ENCODE results near the gene KCNIP4.

Gene KCNIP4

DNA sequence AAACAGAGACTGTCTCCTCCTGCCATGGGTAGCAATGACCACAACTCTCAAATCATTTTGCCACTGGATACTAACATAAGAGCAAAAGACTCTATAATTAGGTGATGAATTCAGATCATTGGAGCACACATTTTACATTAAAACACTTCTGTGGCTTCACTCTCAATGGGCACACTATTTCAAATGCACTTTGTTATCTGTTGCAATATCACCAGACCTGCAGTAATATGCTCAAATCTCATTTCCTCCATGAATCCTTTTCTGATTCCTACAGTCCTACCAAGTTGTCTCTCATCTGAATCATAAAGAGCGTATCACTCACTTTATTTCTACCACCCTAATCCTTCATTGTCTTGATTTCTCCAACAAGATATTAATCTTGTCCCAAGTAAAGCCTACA is 302.8 kb downstream of the KCNIP4 start:
- TF ChIP-seq CTCF (IDR thresholded peaks at IDR 0.05): no peak

GRCh38 chr4:21641696-21642095 is 306.9 kb downstream of the KCNIP4 start:
- TF ChIP-seq CTCF (IDR thresholded peaks at IDR 0.05): no peak

DNA sequence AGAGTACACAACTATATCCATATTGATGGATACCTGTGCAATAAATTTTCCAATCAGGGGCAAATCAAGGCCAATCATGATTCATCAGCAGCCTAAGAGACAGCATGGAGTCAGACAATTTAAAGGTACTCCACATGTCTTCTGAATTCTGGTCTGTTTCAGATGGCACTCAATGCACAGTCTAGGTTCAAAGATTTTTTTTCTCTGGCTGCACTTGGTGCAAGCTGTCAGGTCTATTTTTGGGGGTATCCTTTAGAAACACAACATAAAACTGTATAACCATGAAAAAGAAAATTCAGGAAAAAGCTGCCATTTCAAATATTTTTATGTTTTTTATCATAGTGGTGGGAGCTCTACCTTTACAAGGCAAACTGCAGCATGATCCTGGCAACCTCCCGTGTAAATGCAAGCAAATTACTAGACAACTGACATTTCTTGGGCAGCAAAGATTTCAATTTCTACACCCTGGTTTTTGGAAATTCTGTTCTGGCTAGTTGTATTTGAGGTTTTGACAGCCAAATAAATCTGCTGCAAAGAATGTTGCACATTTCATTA is 310.3 kb downstream of the KCNIP4 start:
- no peak for TF ChIP-seq CTCF (IDR thresholded peaks at IDR 0.05)

DNA sequence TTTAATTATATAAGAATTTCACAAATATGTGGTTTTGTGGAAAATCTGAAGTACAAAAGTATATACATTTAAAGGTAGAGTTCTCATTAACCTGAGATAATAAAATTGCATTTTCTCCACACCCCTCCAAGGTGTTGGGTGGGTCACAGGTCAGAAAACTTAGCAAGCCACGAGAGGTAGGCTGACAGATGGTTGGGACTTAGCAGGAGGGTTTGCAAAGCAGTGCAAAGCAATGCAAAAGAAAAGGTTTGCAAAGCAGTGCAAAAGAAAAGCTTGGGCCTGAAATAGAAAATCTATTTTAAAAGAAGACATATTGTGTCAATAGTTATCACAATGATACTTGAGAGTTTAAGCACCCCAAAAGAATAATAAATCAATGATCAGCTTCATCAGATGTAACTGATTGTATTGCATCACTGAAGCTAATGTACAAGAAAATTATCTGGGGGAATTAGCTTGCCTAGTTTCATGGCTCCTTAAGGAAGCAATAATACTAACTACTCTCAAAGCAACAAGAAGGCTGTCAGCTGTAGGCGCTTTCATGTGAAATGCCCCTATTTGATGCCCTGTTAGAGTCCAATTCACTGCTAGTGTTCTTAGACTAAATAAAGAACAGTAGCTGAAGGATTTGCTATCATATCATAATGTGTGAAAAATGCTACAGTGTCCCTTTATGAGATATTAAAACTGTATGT is 319.5 kb downstream of the KCNIP4 start:
- no peak for TF ChIP-seq CTCF (IDR thresholded peaks at IDR 0.05)

GRCh38 chr4:21628116-21628670 is 320.4 kb downstream of the KCNIP4 start:
- no peak for TF ChIP-seq CTCF (IDR thresholded peaks at IDR 0.05)

- no peak for TF ChIP-seq CTCF (IDR thresholded peaks at IDR 0.05)
These were observed 323.1 kb downstream of the KCNIP4 start for GRCh38 chr4:21625447-21625846.

GRCh38 chr4:21605006-21605405 is 343.6 kb downstream of the KCNIP4 start:
- no peak for TF ChIP-seq CTCF (IDR thresholded peaks at IDR 0.05)
